Activated CD8-positive, alpha-beta memory T cell treated with anti-CD3 and anti-CD28 coated beads, Interleukin-2, amount 10 ng/mL, durations not matched to agents 7 days and 5 days (primary cell): Measurements from ENCODE around the gene CCL23. TPM values are rescaled to one million over a fixed set of nuclear protein-coding genes. Genes with fewer than 3 reads are reported as not detected.
"Not testable (repeated sequence)": the region's sequence is repeated elsewhere in the genome, so short reads cannot be mapped to it uniquely, and the experiment has no call there.

Source experiments
- ATAC-seq: fragments of 150-1000 bp; cut with Tn5 transposase; one replicate; pipeline ENCODE4 v1.10.0; 2021; ENCODE audit warnings: moderate library complexity
- CTCF ChIA-PET: fragments of 350-600 bp; sonication (Branson Sonifier 250); formaldehyde crosslinking; loops from one replicate; lab custom pipeline; 2021; ENCODE audit warnings: antibody characterized with exemption; lab: Charles Lee
- DNase-seq: peaks from one replicate; pipeline ENCODE4 v3.0.0-alpha.2; 2020
- H3K27ac Mint-ChIP-seq: one replicate; pipeline ENCODE4 v1.8.0; 2021; ENCODE audit warnings: mild to moderate bottlenecking, mixed read lengths
- H3K27me3 Mint-ChIP-seq: one replicate; pipeline ENCODE4 v1.8.0; 2021; ENCODE audit warnings: mixed read lengths
- H3K36me3 Mint-ChIP-seq: one replicate; pipeline ENCODE4 v1.8.0; 2021; ENCODE audit warnings: mild to moderate bottlenecking, mixed read lengths
- H3K4me1 Mint-ChIP-seq: one replicate; pipeline ENCODE4 v1.8.0; 2021; ENCODE audit warnings: mixed read lengths
- H3K4me3 Mint-ChIP-seq: one replicate; pipeline ENCODE4 v1.8.0; 2021; ENCODE audit warnings: mild to moderate bottlenecking, moderate library complexity, mixed read lengths
- H3K9me3 Mint-ChIP-seq: one replicate; pipeline ENCODE4 v1.8.0; 2022; ENCODE audit warnings: low read depth, mixed read lengths
- total RNA-seq, 2 experiments: library from RNA; stranded (reverse); gene quantifications; one replicate each; pipeline ENCODE4 v1.2.3, GENCODE V29; 2021

Gene CCL23
- total RNA-seq, 2 experiments from 2014 or later = 0.82 TPM; not detected in 1

DNA sequence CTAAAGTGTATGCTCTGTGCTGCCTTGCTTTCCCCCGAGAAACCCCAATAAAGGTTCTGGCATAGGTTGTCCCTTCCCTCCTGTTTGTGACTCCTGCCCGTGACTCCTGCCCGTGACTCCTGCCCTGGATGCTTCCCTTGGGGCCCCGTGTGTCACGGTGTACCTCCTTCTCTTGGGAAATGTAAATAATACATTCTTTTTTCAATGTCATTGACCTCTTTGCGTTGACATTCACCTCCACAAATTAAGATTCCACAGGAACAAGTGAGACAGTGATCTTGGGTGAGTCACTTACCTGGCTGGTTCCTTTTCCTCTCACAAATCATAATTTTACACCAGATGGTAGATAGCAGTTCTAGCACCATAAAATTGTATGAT, 17.1 kb downstream of the CCL23 start:
- CTCF ChIA-PET = no interaction called here
- DNase-seq (no peak), ATAC-seq (no peak)
- H3K4me3 Mint-ChIP-seq = no peak overlapping the region
- H3K36me3 Mint-ChIP-seq = no peaks in the 10 kb centered on the region
- H3K27me3 Mint-ChIP-seq = peaks cover under 1% of the 10 kb centered on the region
- no peaks in the 10 kb centered on the region for H3K9me3 Mint-ChIP-seq
- peaks cover 19% of the 10 kb centered on the region for H3K4me1 Mint-ChIP-seq
- no peak overlapping the region for H3K27ac Mint-ChIP-seq

- DNase-seq (no peak), ATAC-seq (no peak)
- Mint-ChIP-seq H3K36me3 (peaks cover 7% of the 10 kb centered on the region), H3K27me3 (peaks cover 13% of the 10 kb centered on the region), H3K4me1 (peaks cover 7% of the 10 kb centered on the region), H3K27ac (no peak overlapping the region), H3K4me3 (no peak overlapping the region), H3K9me3 (peaks cover 6% of the 10 kb centered on the region)
- CTCF ChIA-PET = interaction anchor here (1.4 kb wide), 1 partner anchor 29 kb away, joined by 3 read pairs; no protein-coding TSS in a partner anchor
These were observed 19.0 kb downstream of the CCL23 start for GRCh38 chr17:35998756-35999155.

GRCh38 chr17:35998018-35998545, 19.7 kb downstream of the CCL23 start:
- DNase-seq (no peak), ATAC-seq (no peak)
- Mint-ChIP-seq H3K4me1 (peaks cover 7% of the 10 kb centered on the region), H3K27ac (no peak overlapping the region), H3K9me3 (peaks cover 6% of the 10 kb centered on the region), H3K27me3 (peaks cover 13% of the 10 kb centered on the region), H3K36me3 (peaks cover 8% of the 10 kb centered on the region), H3K4me3 (no peak overlapping the region)
- CTCF ChIA-PET = interaction anchor here (1.4 kb wide), 1 partner anchor 29 kb away, joined by 3 read pairs; no protein-coding TSS in a partner anchor

- not testable (repeated sequence) for DNase-seq, ATAC-seq, H3K4me3 Mint-ChIP-seq, H3K9me3 Mint-ChIP-seq, H3K4me1 Mint-ChIP-seq, H3K27ac Mint-ChIP-seq, H3K36me3 Mint-ChIP-seq
- H3K27me3 Mint-ChIP-seq = peaks cover 17% of the 10 kb centered on the region
- CTCF ChIA-PET = interaction anchor here (1.4 to 1.6 kb wide), 2 partner anchors 10 to 154 kb away, joined by 3 to 5 read pairs; no protein-coding TSS in a partner anchor
These were observed 22.4 kb downstream of the CCL23 start for GRCh38 chr17:35995346-35995745.

DNA sequence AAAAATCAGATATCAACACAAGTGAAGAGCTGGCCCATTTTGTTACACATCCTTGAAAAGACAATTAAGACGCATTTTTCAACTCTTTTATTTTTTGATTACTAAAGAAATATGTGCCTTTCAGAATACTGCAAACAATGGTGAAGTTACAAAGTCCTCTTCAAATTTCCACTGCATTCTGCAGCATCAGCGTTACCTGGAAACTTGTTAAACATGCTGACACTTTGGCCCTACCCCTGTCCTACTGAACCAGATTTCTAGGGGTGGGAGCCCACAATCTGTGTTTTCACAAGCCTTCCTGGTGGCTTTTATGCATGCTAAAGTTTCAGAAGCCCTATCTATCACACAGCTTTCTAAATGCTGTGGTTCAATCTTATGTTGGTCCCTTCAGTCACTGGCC, 26.7 kb downstream of the CCL23 start:
- DNase-seq (no peak), ATAC-seq (no peak)
- Mint-ChIP-seq H3K4me3 (no peak overlapping the region), H3K27me3 (peaks cover 17% of the 10 kb centered on the region), H3K9me3 (peaks cover 11% of the 10 kb centered on the region), H3K36me3 (peaks cover 16% of the 10 kb centered on the region), H3K4me1 (peaks cover 2% of the 10 kb centered on the region), H3K27ac (no peak overlapping the region)
- CTCF ChIA-PET = interaction anchor here (1.2 kb wide), 1 partner anchor 157 kb away, joined by 3 read pairs; no protein-coding TSS in a partner anchor

- H3K27me3 Mint-ChIP-seq = peaks cover 4% of the 10 kb centered on the region
- H3K4me3 Mint-ChIP-seq = no peak overlapping the region
- no peak for DNase-seq
- no peak overlapping the region for H3K27ac Mint-ChIP-seq
- CTCF ChIA-PET = interaction anchor here (2.0 to 2.3 kb wide), 2 partner anchors 12 to 19 kb away, joined by 5 to 7 read pairs; no protein-coding TSS in a partner anchor
- H3K4me1 Mint-ChIP-seq = peaks cover 2% of the 10 kb centered on the region
- no peak for ATAC-seq
- H3K36me3 Mint-ChIP-seq = peaks cover 8% of the 10 kb centered on the region
- H3K9me3 Mint-ChIP-seq = peaks cover 5% of the 10 kb centered on the region
These were observed 29.6 kb downstream of the CCL23 start for GRCh38 chr17:35988164-35988563.

DNA sequence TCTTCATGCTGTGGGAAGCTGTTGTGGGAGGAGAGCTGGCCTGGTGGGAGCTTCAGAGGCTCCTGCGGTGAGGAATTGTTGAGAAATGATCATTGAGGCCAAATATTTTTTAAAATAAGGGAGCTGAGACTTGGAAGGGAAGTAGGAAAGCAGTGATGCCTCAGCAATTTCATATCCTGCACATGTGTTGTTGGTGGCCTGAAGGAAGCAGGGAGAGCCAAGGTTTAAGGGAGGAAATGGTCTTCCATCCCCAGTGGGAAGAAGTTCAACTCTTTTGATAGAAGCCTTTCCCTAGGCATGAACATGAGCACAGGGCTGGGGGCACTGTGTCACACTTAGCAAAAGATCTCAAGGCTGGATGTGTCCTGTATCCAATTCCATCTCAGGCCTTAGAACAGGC, 31.1 kb downstream of the CCL23 start, which contains the start of gene CCL14:
Gene CCL14, minus strand, starts transcription at position 87 of the 400 bp plus-strand sequence. Its CDS starts 80 bp downstream, at position 7.
- Mint-ChIP-seq H3K4me3 (no peak within 1 kb of the TSS), H3K27ac (no peak within 1 kb of the TSS), H3K27me3 (peaks cover 4% of the 10 kb centered on the region), H3K9me3 (peaks cover 5% of the 10 kb centered on the region), H3K4me1 (peaks cover 9% of the 10 kb centered on the region), H3K36me3 (peaks cover 8% of the 10 kb centered on the region)
- no peak for ATAC-seq
- no peak for DNase-seq
- CTCF ChIA-PET = interaction anchor here (1.0 to 2.3 kb wide), 4 partner anchors 9 to 19 kb away, joined by 3 to 7 read pairs (median 5); no protein-coding TSS in a partner anchor

GRCh38 chr17:35984140-35984539, 33.6 kb downstream of the CCL23 start:
- peaks cover 3% of the 10 kb centered on the region for H3K9me3 Mint-ChIP-seq
- DNase-seq (no peak), ATAC-seq (no peak)
- H3K27me3 Mint-ChIP-seq = no peaks in the 10 kb centered on the region
- H3K4me1 Mint-ChIP-seq = peaks cover 11% of the 10 kb centered on the region
- no peak overlapping the region for H3K27ac Mint-ChIP-seq
- CTCF ChIA-PET = interaction anchor here (4.0 kb wide), 1 partner anchor 15 kb away, joined by 15 read pairs; no protein-coding TSS in a partner anchor
- no peak overlapping the region for H3K4me3 Mint-ChIP-seq
- H3K36me3 Mint-ChIP-seq = peaks cover 5% of the 10 kb centered on the region

DNA sequence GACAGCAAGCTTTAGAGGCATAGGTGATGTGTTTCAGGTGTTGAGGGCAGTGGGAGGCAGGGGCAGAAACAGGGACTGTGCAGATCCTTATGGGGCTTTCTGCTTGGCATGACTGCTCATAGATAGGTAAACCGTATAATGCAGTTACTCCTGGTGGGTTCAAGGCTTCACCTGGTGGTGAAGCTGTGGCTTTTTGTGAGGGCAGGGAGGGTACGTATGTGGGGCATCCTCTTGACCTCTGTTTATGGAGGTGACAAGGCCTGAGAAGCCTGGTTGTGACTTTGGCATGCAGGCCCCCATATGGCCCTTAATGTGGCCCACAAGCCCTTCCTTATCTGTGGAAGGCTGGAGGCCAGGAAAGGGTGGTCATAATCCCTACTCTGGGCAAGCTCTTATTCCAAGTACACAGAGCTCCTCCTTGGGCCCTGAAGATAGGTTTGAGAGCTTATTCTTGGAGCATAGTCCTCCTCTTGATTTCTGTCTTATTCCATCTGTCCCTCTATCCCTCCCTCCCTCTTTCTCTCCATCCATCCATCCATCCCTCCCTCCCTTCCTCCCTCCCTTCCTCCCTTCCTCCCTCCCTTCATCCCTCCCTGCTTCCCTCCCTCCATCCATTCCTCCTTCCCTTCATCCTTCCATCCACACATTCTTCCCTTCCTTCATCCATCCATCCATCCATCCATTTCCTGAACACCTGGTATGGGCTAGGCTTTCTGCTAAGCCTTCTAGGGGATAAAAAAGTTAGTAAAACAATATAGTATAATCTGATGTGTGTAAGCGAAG, 35.2 kb downstream of the CCL23 start:
- DNase-seq (no peak), ATAC-seq (no peak)
- H3K27me3 Mint-ChIP-seq = no peaks in the 10 kb centered on the region
- H3K36me3 Mint-ChIP-seq = peaks cover 2% of the 10 kb centered on the region
- H3K27ac Mint-ChIP-seq = no peak overlapping the region
- CTCF ChIA-PET = interaction anchor here (0.8 to 16.0 kb wide), 8 partner anchors 13 to 166 kb away, joined by 3 to 465 read pairs (median 6); no protein-coding TSS in a partner anchor
- no peak overlapping the region for H3K4me3 Mint-ChIP-seq
- no peaks in the 10 kb centered on the region for H3K9me3 Mint-ChIP-seq
- peaks cover 11% of the 10 kb centered on the region for H3K4me1 Mint-ChIP-seq

GRCh38 chr17:35981908-35982330, 35.9 kb downstream of the CCL23 start:
- DNase-seq = no peak

GRCh38 chr17:35981246-35981645, 36.5 kb downstream of the CCL23 start, which contains the start of gene CCL16:
CCL16 (minus strand) TSS chr17:35981497; CDS start chr17:35981420, 77 bp downstream.
- Mint-ChIP-seq H3K36me3 (peaks cover 6% of the 10 kb centered on the region), H3K4me3 (no peak within 1 kb of the TSS), H3K9me3 (no peaks in the 10 kb centered on the region), H3K27me3 (no peaks in the 10 kb centered on the region), H3K4me1 (peaks cover 18% of the 10 kb centered on the region), H3K27ac (no peak within 1 kb of the TSS)
- ATAC-seq (no peak), DNase-seq (no peak)
- CTCF ChIA-PET = interaction anchor here (1.2 to 16.0 kb wide), 4 partner anchors 12 to 168 kb away, joined by 3 to 465 read pairs (median 16); no protein-coding TSS in a partner anchor

More at GRCh38 chr17:35981908-35982330, 35.9 kb downstream of the CCL23 start:
- ATAC-seq = no peak
- Mint-ChIP-seq H3K4me1 (peaks cover 11% of the 10 kb centered on the region), H3K27me3 (no peaks in the 10 kb centered on the region), H3K9me3 (no peaks in the 10 kb centered on the region), H3K4me3 (no peak overlapping the region), H3K36me3 (peaks cover 2% of the 10 kb centered on the region), H3K27ac (no peak overlapping the region)
- CTCF ChIA-PET = interaction anchor here (0.8 to 16.0 kb wide), 8 partner anchors 12 to 167 kb away, joined by 3 to 465 read pairs (median 6); no protein-coding TSS in a partner anchor

DNA sequence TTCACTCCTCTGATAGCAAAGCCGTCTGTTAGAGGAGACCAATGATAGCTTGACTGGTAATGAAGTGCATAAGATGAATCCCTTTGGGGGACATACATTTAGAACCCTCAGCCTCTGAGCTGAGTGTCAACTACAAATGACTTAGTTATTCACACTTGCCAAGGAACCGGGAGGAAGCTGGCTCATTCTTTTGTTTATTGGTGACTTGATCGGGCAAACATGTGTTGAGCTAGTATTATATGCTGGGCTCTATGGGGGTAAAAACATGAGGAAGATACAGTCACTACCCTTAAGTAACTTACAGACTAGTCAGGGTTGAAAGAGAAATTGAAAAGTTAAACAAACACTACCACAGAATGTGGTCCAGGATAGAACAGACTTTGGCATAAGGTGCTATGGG, 39.4 kb downstream of the CCL23 start:
- Mint-ChIP-seq H3K4me1 (peaks cover 29% of the 10 kb centered on the region), H3K4me3 (no peak overlapping the region), H3K36me3 (peaks cover 6% of the 10 kb centered on the region), H3K27me3 (no peaks in the 10 kb centered on the region), H3K9me3 (no peaks in the 10 kb centered on the region), H3K27ac (no peak overlapping the region)
- CTCF ChIA-PET = interaction anchor here (1.5 to 16.0 kb wide), 4 partner anchors 9 to 171 kb away, joined by 3 to 465 read pairs (median 56); partner anchors contain the start of gene CCL14
- DNase-seq (no peak), ATAC-seq (no peak)

DNA sequence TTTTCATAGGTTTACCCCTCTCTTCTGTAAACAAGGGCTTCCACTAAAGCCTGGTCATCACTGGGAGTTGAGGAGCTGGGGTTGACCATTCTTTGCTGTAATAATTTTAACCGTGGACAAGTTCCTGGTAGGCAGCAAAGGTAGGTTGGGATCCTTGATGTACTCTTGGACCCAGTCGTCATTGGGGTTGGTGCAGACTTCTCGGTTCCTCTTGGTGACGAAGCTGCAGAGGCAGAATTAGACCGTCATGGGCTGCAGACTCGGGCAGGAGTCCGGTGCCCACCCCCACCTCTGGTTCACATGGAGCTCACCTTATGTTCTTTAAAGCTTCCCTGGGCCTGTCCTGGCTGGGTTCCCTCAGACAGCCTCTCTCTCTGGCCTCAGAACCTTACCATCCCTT, 40.3 kb downstream of the CCL23 start:
- DNase-seq = no peak
- H3K4me3 Mint-ChIP-seq = no peak overlapping the region

More for the DNA sequence above, 40.3 kb downstream of the CCL23 start:
- no peak for ATAC-seq
- peaks cover 6% of the 10 kb centered on the region for H3K36me3 Mint-ChIP-seq
- H3K27me3 Mint-ChIP-seq = no peaks in the 10 kb centered on the region
- H3K4me1 Mint-ChIP-seq = peaks cover 29% of the 10 kb centered on the region
- CTCF ChIA-PET = interaction anchor here (1.5 to 16.0 kb wide), 4 partner anchors 8 to 171 kb away, joined by 3 to 465 read pairs (median 56); partner anchors contain the start of gene CCL14
- no peak overlapping the region for H3K27ac Mint-ChIP-seq
- no peaks in the 10 kb centered on the region for H3K9me3 Mint-ChIP-seq
